ENCODE measurements around the gene ARID1B.

ARID1B gene

DNA sequence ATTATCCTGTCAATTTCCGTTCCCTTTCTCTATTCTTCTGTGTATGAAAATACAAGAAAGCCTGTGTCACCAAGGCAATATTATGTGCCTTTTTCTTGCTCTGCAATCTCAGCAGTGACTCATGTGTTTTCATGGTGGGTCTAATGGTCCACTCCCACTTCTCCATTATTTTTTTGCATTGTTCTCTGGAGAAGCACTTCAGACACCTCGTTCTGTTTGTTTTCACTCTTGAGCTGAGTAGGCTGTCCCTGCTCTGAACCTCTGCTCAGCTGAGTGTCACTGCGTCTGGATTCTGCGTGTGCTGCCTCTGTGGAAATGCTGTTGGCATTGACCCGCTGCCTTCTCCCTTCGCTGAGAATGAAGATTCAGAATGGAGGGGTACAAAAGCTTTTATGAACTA lies 315.6 kb downstream of the ARID1B start:
- no peak overlapping the region for H3K4me3 ChIP-seq (ENCODE audit: low read depth, low read length)
- DNase-seq (ENCODE audit: low read depth), result no peak
- TF ChIP-seq, protein P1, sequence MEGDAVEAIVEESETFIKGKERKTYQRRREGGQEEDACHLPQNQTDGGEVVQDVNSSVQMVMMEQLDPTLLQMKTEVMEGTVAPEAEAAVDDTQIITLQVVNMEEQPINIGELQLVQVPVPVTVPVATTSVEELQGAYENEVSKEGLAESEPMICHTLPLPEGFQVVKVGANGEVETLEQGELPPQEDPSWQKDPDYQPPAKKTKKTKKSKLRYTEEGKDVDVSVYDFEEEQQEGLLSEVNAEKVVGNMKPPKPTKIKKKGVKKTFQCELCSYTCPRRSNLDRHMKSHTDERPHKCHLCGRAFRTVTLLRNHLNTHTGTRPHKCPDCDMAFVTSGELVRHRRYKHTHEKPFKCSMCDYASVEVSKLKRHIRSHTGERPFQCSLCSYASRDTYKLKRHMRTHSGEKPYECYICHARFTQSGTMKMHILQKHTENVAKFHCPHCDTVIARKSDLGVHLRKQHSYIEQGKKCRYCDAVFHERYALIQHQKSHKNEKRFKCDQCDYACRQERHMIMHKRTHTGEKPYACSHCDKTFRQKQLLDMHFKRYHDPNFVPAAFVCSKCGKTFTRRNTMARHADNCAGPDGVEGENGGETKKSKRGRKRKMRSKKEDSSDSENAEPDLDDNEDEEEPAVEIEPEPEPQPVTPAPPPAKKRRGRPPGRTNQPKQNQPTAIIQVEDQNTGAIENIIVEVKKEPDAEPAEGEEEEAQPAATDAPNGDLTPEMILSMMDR (IDR thresholded peaks at IDR 0.05; ENCODE audit: insufficient read depth, low read depth, low read length, missing control alignments), result no peak

DNA sequence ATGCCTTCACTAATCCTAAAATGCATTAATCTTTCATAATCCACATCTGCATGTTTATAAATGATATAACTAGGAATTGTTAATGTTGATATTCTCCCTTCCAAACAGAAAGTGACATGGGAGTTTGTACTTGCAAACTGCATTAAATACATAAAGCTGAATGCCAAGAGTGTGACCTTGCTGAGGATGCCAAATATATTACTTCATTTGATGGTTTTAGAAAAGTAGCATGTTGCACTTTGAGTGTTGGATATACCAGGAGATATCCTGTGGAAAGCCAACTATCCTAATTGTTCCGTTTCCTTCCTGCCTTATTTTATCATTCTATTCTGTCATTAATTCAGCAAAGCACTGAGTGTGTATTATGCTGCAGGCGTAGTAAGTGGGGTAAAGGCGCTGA lies 316.4 kb downstream of the ARID1B start:
- TF ChIP-seq, protein P1 (IDR thresholded peaks at IDR 0.05; ENCODE audit: insufficient read depth, low read depth, low read length, missing control alignments), result no peak
- no peak for DNase-seq (ENCODE audit: low read depth)
- H3K4me3 ChIP-seq (ENCODE audit: low read depth, low read length), result no peak overlapping the region

DNA sequence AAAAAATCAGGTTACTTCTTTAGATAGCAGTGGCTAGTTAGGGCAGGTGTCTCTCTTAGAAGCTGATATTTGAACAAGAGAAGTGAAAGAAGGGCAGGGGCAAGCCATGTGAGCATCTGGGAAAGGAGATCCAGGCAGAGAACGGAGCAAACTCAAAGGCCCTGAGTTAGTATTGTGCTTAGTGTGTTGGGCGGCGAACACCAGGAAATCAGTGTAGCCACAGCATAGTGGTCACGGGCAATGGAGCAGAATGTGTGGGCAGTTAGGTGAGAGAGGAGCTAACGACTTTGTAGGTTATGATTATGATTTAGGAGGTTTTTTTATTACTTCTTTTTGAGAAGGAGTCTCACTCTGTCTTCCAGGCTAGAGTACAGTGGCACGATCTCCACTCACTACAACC lies 316.9 kb downstream of the ARID1B start:
- no peak overlapping the region for H3K4me3 ChIP-seq (ENCODE audit: low read depth, low read length)
- TF ChIP-seq, protein P1 (IDR thresholded peaks at IDR 0.05; ENCODE audit: insufficient read depth, low read depth, low read length, missing control alignments), result no peak
- peak; percentile 41 for DNase-seq (ENCODE audit: low read depth)

DNA sequence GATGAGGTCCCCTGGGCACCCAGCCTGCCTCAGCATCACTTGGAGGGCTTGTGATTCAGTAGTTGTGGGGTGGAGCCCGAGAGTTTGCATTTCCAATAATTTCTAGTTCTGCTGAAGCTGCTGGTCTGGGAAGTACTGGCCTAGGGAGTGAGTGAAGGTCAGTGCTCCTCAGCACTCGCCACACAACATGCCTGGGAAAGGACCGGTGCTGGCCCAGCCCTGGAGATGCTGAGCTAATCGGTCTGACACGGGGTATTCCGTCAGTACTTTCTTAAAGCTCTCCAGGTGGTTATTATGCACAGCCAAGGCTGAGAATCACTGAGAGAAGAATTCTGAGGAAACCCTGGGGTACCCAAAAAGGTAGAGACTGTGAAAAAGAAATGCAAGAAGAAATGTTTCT lies 317.9 kb downstream of the ARID1B start:
- H3K4me3 ChIP-seq (ENCODE audit: low read depth, low read length), result no peak overlapping the region
- TF ChIP-seq, protein P1 (IDR thresholded peaks at IDR 0.05; ENCODE audit: insufficient read depth, low read depth, low read length, missing control alignments), result no peak
- no peak for DNase-seq (ENCODE audit: low read depth)

DNA sequence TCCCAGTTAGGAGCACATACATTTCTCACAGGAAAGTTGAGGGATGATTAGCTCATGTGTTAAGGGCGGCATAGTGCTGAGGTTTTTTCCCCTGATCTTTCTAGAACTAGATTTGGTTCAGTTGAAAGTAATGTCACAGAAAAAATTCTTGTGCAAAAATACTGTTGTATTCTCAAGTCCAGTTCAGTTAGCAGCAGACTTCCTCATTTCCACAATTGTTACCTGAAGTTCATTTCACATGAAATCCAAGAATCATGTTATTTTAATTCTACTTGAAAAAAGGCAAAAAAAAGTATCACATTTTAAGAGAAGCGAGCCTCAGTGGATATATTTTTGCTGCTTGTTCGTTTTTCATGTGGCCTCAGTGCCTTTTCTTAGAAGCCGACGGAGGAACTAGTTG lies 318.4 kb downstream of the ARID1B start:
- TF ChIP-seq, protein P1 (IDR thresholded peaks at IDR 0.05; ENCODE audit: insufficient read depth, low read depth, low read length, missing control alignments), result no peak
- no peak overlapping the region for H3K4me3 ChIP-seq (ENCODE audit: low read depth, low read length)
- no peak for DNase-seq (ENCODE audit: low read depth)

DNA sequence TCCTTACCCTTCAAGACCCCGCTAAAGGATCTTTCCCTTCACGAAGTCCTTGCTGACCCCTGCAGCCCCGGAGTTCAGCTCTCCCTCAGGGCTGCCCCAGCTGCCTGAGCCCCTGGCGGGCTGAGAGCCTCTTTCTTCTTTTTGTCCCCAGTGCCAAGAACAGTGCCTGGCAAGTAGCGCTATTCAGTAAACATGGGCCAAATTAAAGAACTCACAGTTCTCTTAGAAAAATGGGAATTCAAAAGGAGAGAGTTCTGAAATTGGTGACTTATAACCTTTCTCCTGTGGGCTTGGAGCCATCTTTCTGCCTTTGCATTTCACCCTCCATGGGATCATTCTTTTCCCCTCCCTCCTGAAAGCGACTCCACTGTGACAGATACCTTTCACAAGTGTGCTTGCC lies 318.9 kb downstream of the ARID1B start:
- TF ChIP-seq, protein P1 (IDR thresholded peaks at IDR 0.05; ENCODE audit: insufficient read depth, low read depth, low read length, missing control alignments), result no peak
- no peak overlapping the region for H3K4me3 ChIP-seq (ENCODE audit: low read depth, low read length)
- no peak for DNase-seq (ENCODE audit: low read depth)

DNA sequence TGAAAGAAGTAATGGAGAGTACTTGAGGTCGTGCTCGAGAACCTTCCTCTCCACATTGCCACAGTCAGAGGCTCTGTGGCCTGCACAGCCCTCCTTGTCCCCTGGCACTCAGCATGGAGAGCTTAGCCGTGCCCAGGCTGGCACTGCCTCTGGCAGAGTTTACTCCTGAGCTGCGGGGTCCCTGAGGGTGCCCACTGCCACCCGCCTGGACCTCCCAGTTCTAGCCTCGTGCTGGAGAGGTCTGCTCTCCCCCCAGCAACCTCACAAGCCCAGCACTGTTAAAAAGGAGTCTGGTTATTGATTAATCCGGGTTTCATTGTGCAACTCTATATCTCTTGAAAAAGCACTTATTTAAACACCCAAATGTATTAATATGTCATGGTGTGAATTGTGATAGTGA lies 319.3 kb downstream of the ARID1B start:
- H3K4me3 ChIP-seq (ENCODE audit: low read depth, low read length), result no peak overlapping the region
- no peak for DNase-seq (ENCODE audit: low read depth)
- TF ChIP-seq, protein P1 (IDR thresholded peaks at IDR 0.05; ENCODE audit: insufficient read depth, low read depth, low read length, missing control alignments), result no peak
